ENCODE data around the gene MINAR1. TPM values are rescaled to one million over a fixed set of nuclear protein-coding genes. Genes with fewer than 3 reads are reported as not detected.
"Not testable (repeated sequence)": the region's sequence is repeated elsewhere in the genome, so short reads cannot be mapped to it uniquely, and the experiment has no call there.

Gene MINAR1
- total RNA-seq, result 0.89 and 0.95 TPM in 2 replicates

GRCh38 chr15:79431636-79432344 lies at the start of gene MINAR1:
TSS of gene MINAR1 (plus strand) at chr15:79432336. CDS start at chr15:79456148, 23,812 bp downstream.
- intact Hi-C loops (cut with micrococcal nuclease), result no loop called here

GRCh38 chr15:79394231-79394630 lies 37.9 kb upstream of the MINAR1 start:
- intact Hi-C loops (cut with micrococcal nuclease), result no loop called here

- intact Hi-C loops (cut with micrococcal nuclease), result no loop called here
Measured at GRCh38 chr15:79396850-79397249, 35.3 kb upstream of the MINAR1 start.

- intact Hi-C loops (cut with micrococcal nuclease), result no loop called here
Measured at GRCh38 chr15:79397269-79397910, 34.7 kb upstream of the MINAR1 start.

GRCh38 chr15:79399606-79400005 lies 32.5 kb upstream of the MINAR1 start:
- intact Hi-C loops (cut with micrococcal nuclease), result no loop called here

GRCh38 chr15:79400650-79401049 lies 31.5 kb upstream of the MINAR1 start:
- intact Hi-C loops (cut with micrococcal nuclease), result no loop called here

GRCh38 chr15:79401301-79401700 lies 30.8 kb upstream of the MINAR1 start:
- intact Hi-C loops (cut with micrococcal nuclease), result no loop called here

- intact Hi-C loops (cut with micrococcal nuclease), result no loop called here
Measured at GRCh38 chr15:79402136-79402535, 30.0 kb upstream of the MINAR1 start.

GRCh38 chr15:79403501-79403900 lies 28.6 kb upstream of the MINAR1 start:
- intact Hi-C loops (cut with micrococcal nuclease), result no loop called here

- intact Hi-C loops (cut with micrococcal nuclease), result no loop called here
Measured at GRCh38 chr15:79406210-79406609, 25.9 kb upstream of the MINAR1 start.

- intact Hi-C loops (cut with micrococcal nuclease), result no loop called here
Measured at GRCh38 chr15:79408041-79408440, 24.1 kb upstream of the MINAR1 start.

GRCh38 chr15:79410237-79410636 lies 21.9 kb upstream of the MINAR1 start:
- intact Hi-C loops (cut with micrococcal nuclease), result no loop called here

- intact Hi-C loops (cut with micrococcal nuclease), result no loop called here
Measured at GRCh38 chr15:79412010-79412409, 20.1 kb upstream of the MINAR1 start.

GRCh38 chr15:79412429-79412828 lies 19.7 kb upstream of the MINAR1 start:
- intact Hi-C loops (cut with micrococcal nuclease), result no loop called here

GRCh38 chr15:79416876-79417275 lies 15.3 kb upstream of the MINAR1 start:
- intact Hi-C loops (cut with micrococcal nuclease), result no loop called here

- intact Hi-C loops (cut with micrococcal nuclease), result no loop called here
Measured at GRCh38 chr15:79418693-79419279, 13.3 kb upstream of the MINAR1 start.

- intact Hi-C loops (cut with micrococcal nuclease), result no loop called here
Measured at GRCh38 chr15:79425591-79426295, 6.4 kb upstream of the MINAR1 start.

- intact Hi-C loops (cut with micrococcal nuclease), result not testable (repeated sequence)
Measured at GRCh38 chr15:79426899-79427298, 5.2 kb upstream of the MINAR1 start.

GRCh38 chr15:79427781-79428598 lies 4.1 kb upstream of the MINAR1 start:
- intact Hi-C loops (cut with micrococcal nuclease), result no loop called here

GRCh38 chr15:79430901-79431635 lies 1.1 kb upstream of the MINAR1 start:
- intact Hi-C loops (cut with micrococcal nuclease), result no loop called here

All from T-helper 2 cell treated with Interferon-gamma antibody and Interleukin-4, amounts not matched to agents 100 ng/mL and 5 ng/mL, for 36 hours (primary cell).